ENCODE results near the gene TTLL10. TPM values are rescaled to one million over a fixed set of nuclear protein-coding genes. Genes with fewer than 3 reads are reported as not detected.

The TTLL10 gene
- total and polyA plus RNA-seq, 2 of the 8 experiments (the other 6 are each of a cell fraction or from before 2014, with no cell fraction given): 1.1 to 1.7 TPM

DNA sequence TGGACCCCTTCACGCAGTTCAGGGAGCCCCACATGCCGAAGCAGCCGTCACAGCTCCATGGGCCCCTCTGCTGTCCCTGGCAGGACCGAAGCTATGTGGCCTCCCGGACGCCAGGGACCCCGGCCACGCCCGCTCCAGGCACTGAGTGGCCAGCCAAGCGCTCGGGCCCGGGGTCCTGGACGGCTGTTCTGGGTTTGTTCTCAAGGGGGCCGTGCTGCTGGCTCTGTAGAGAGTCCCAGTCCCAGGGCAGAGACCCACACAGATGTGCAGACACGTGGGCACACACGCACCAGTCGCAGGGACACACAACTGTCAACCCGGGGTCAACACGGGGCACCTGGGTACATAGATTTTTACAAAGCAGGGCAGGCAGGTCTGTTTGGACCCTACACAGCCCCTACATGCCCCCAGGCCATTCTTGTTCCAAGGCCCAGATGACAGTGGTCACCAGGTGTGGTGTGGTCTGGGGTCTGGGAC is 65.1 kb downstream of the TTLL10 start:
- H3K23me2 ChIP-seq (ENCODE audit: low read depth, low read length): no peaks in the 10 kb centered on the region
- no peaks in the 10 kb centered on the region for H3K9me3 ChIP-seq (ENCODE audit: insufficient read depth in 2 of 2, low read depth in 1 of 2, low read length in 1 of 2)
- H3K27me3 ChIP-seq (replicated peaks in 1 of 4; ENCODE audit: control insufficient read depth in 3 of 4, extremely low read depth in 1 of 4, insufficient read depth in 3 of 4, low read length in 3 of 4): no peaks in the 10 kb centered on the region; a peak in 2 of 7 replicates
- FAIRE-seq (no peak), DNase-seq (ENCODE audit: low read depth in 1 of 2, low spot score in 2 of 2) (no peak)
- H3K18ac ChIP-seq (ENCODE audit: extremely low read depth, low read length): no peak overlapping the region
- no peak overlapping the region for H4K8ac ChIP-seq (ENCODE audit: extremely low read depth, insufficient read depth, low read length)
- H4K91ac ChIP-seq (replicated peaks; ENCODE audit: insufficient read length, low read length): no peak overlapping the region
- no peak overlapping the region for H2BK15ac ChIP-seq (ENCODE audit: low read length)
- H2BK5ac ChIP-seq (ENCODE audit: low read depth, low read length): no peak overlapping the region
- peaks cover 2 to 14% of the 10 kb centered on the region in 2 experiments for H4K20me1 ChIP-seq (replicated peaks in 1 of 2; ENCODE audit: control insufficient read depth in 1 of 2, insufficient read depth in 2 of 2, low read length in 2 of 2)
- H3K4me1 ChIP-seq (replicated peaks in 1 of 4; ENCODE audit: control insufficient read depth in 3 of 4, insufficient read depth in 4 of 4, low read length in 3 of 4): peaks cover 0 to 6% (median 2%) of the 10 kb centered on the region in 4 experiments; a peak in 2 of 7 replicates
- no peak overlapping the region for H3K23ac ChIP-seq (ENCODE audit: insufficient read length)
- no peak overlapping the region for H3K9ac ChIP-seq (replicated peaks in 1 of 4; ENCODE audit: extremely low read depth in 1 of 4, low read depth in 3 of 4, low read length in 3 of 4)
- H3K4ac ChIP-seq (replicated peaks; ENCODE audit: insufficient read length, low read depth, low read length): no peak overlapping the region
- H2BK120ac ChIP-seq (replicated peaks; ENCODE audit: low read depth, low read length): no peak overlapping the region
- no peak overlapping the region for H2AK5ac ChIP-seq (ENCODE audit: low read depth, low read length)
- peaks cover 9% of the 10 kb centered on the region; the same call in 1 of the 2 replicates for H3K79me1 ChIP-seq (ENCODE audit: low read depth, low read length)
- H2AFZ ChIP-seq (ENCODE audit: low read length): no peak overlapping the region
- ChIA-PET CTCF (ENCODE audit: partially characterized antibody) (interaction anchor here (0.8 to 1.4 kb wide), 7 partner anchors 8 to 116 kb away, joined by 3 to 5 read pairs (median 4); no protein-coding TSS in a partner anchor), POLR2A (ENCODE audit: partially characterized antibody) (interaction anchor here (0.6 to 1.6 kb wide), 5 partner anchors 8 to 116 kb away, joined by 3 to 8 read pairs (median 4); partner anchors contain the start of gene C1QTNF12)
- no peak overlapping the region for H3K27ac ChIP-seq (ENCODE audit: low read depth, low read length)
- H2BK12ac ChIP-seq (ENCODE audit: low read depth, low read length): no peak overlapping the region
- H3K14ac ChIP-seq (ENCODE audit: insufficient read length): no peak overlapping the region
- H3K4me2 ChIP-seq (ENCODE audit: insufficient read depth in 1 of 2, low read depth in 2 of 2, low read length in 2 of 2): no peak overlapping the region
- 92% methylated on average over 19 of the region's 19 CpGs; no CpG with 5 or more reads in 1 of the 2 experiments for WGBS, 2 experiments (ENCODE audit: extremely low coverage in 1 of 2, insufficient coverage in 1 of 2, insufficient read length in 1 of 2, insufficient replicate concordance in 2 of 2, low coverage in 1 of 2, low lambda C conversion rate in 2 of 2, missing lambda C conversion rate in 1 of 2)
- H3K79me2 ChIP-seq (ENCODE audit: control insufficient read depth in 1 of 2, insufficient read depth in 2 of 2, low read length in 2 of 2): peaks cover 0 to 1% of the 10 kb centered on the region in 2 experiments; a peak in 1 of 4 replicates
- H3K36me3 ChIP-seq (ENCODE audit: control insufficient read depth in 2 of 4, insufficient read depth in 4 of 4, low read length in 3 of 4): no peaks in the 10 kb centered on the region
- H3K4me3 ChIP-seq (ENCODE audit: extremely low read depth in 1 of 4, insufficient read depth in 2 of 4, low read depth in 3 of 4, low read length in 4 of 4): no peak overlapping the region
- no peak overlapping the region for H4K5ac ChIP-seq (ENCODE audit: insufficient read length, low read depth, low read length)
- no peak overlapping the region for H2BK20ac ChIP-seq (ENCODE audit: low read length)
- no peak overlapping the region for H3K56ac ChIP-seq (replicated peaks; ENCODE audit: insufficient read length, low read depth, low read length)
- TF ChIP-seq POLR2A (IDR thresholded peaks at IDR 0.05; ENCODE audit: control extremely low read depth in 1 of 2, low read depth in 2 of 2, low read length in 2 of 2) (0 out of 3 replicates have a peak, but pooled peaks of 1 of the 2 experiments have one; percentile 23), BACH1 (IDR thresholded peaks at IDR 0.05; ENCODE audit: low read length) (no peak)

Data from H1 (cell line).